CD4-positive, alpha-beta T cell treated with Interleukin-10 for 1 hour (primary cell): ENCODE results near the gene TMEM208.

ENCODE experiments used
- DNase-seq: peaks from one replicate; pipeline ENCODE4 v3.0.0-alpha.2; 2020

TMEM208 gene

GRCh38 chr16:67210069-67210937 is 16.6 kb upstream of the TMEM208 start:
- no peak for DNase-seq

DNA sequence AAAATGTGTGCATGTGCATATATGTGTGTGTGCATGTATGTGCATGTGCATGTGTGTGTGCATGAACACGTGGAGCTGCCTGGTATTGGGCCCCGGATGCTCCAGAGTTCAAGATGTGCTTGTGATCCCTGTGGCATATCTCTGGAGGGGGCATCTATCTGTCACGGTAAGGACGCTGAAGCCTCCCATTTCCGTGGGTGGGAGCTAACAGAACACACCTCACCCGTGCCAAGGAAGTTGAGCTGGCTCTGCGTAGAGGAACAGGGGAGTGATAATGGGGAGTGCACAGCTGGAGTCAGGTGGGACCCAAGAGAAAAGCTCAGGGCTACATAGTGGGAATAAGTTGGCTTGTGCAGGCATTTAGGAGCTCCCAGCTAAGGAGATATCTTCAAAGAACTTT is 15.3 kb upstream of the TMEM208 start:
- DNase-seq = no peak

- DNase-seq = no peak
These were observed 14.2 kb upstream of the TMEM208 start for GRCh38 chr16:67212766-67213165.

- no peak for DNase-seq
These were observed 13.5 kb upstream of the TMEM208 start for GRCh38 chr16:67213197-67214019.

- no peak for DNase-seq
These were observed 11.2 kb upstream of the TMEM208 start for GRCh38 chr16:67215706-67216105.

DNA sequence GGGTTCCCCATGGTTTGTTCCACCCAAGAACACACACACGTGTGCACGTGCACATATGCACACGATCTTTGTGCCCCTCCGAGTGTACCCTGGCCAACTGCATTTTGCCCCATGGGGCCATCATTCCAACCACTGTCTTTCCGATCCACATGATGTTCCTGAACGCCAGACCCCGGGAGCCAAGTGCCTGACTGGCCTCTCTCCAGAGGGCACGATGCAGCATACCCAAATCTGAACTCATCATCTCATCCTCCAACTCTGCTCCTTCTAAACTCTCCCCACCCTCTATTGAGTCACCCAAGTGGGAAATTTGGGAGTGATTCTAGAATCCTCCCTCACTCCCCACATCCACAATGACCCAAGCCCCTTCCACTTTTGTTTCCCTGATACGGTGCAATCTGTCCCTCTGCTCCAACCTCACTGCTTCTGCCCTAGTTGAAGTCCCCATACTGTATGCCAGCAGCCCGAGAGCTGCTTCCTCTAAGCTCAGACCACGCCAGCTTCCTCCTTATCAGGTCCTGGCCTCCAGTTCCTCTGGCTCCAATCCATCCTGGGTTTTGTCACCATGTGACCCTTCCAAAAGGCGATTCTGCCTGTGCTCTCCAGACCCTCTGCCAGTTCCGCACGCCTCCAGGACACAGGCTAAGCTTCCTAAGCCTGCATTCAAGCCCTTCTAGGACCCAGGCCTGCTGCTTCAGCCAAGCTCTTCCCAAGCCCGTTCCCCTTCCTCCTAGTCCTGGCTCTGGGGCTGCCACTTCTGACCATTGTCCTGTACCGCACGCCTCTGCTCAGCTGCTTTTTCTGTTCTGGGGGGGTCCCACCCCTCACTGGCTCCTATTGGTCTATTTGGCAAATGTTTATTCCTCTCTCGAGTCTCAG is 10.1 kb upstream of the TMEM208 start:
- no peak for DNase-seq

DNA sequence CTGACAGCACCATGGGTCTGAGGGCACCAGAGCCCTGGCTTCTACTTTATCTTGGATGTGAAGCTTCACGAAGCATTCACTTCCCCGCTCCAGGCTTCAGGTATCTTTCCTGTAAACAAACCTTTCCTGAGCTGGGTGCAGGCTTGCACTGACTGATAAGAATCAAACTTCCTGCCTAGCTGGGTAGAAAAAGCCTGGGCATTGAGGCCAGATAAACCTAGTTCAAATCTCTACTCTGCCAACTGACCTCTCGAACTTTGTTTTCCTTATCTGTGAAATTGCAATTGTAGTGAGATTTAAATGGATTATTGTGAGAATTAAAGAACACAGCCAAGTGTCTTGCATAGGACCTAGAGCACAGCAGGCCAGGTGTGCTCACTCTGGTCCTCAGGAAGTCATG is 2.9 kb upstream of the TMEM208 start:
- no peak for DNase-seq

GRCh38 chr16:67226295-67226803 is 581 bp upstream of the TMEM208 start:
- no peak for DNase-seq

GRCh38 chr16:67227567-67227921 is 614 bp downstream of the TMEM208 start:
- DNase-seq = no peak

DNA sequence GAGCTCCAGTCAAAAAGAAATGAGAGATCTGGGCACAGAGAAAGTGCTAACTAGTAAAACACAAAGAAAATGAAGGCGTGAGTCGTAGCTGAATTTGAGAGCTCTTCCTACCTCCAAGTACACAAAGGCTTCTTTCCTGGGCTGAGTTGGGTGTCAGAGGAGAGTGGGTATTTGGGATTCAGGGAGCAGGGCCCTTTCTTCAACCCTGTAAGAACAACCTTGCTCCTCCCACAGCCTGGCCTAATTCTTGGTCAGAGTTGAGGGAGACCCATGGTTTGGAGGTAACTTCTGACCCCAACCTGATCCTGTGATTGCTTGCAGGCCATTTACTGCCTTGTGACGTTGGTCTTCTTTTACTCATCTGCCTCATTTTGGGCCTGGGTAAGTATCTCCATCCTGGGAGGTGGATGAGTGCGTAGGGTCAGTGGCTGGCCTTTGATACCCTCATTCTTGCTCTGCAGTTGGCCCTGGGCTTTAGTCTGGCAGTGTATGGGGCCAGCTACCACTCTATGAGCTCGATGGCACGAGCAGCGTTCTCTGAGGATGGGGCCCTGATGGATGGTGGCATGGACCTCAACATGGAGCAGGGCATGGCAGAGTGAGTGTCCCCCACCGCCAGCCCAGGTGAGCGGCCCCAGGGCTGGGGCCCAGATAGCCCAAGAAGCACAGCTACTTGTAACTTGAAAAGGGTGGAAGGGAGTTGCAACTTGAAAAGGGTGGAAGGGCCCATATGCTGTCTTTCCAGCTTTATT is 1.3 kb downstream of the TMEM208 start:
- no peak for DNase-seq

DNA sequence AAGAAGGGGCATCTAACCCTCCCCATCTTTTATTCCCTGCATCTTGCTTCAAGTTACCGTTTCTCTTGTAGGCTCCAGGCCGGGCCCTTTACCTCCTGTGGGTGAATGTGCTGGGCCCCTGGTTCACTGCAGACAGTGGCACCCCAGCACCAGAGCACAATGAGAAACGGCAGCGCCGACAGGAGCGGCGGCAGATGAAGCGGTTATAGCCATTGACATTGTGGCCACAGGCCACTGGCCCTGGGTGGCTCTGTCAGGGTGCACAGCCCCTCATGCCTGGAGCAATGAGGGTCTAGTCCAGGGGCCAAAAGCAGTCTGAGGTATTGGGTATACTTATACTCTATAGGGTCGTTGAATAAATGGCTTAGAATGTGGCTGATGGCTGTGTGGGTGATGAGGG is 2.0 kb downstream of the TMEM208 start:
- DNase-seq = no peak

DNA sequence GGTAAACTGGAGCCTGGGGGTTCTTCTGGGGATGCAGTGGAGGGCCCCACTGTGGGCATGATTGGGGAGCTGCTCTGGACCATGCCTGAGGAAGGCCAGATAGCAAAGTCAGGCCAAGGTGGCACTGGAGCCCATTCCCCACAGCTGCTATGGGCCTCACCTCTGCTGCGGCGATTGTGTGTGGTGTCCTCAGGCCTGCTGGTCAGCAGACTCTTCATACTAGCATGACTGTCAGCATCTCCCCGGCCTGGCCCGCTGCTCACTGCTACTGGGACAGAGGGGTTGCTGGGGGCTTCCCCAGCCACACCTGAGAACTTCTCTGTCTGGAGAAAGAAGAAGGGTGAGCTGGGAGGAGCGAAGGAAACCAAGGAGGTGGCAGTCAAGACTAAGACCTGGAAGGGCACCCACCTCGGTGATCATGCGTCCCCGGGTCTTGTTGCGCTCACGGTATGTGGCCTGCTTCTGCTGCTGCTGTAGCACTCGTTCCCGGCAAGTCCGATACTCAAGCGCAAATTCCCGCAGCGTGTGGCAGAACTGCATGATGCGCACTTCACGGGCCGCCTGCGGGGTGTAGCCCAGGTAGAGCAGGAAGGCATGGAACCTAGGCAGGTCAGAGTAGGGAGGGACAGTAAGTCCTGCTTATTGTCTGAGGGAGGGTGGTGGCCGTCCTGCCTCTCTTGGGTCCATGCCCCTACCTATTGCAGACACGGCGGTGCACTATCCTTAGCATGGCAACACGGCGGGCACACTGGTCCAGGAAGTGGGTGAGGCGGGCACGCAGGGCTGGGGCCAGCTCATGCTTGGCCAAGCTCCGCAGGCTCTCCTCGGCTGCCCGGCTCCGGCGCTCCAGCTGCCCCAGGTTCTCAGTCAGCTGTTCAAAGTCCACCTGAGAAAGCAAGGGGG is 3.2 kb downstream of the TMEM208 start:
- DNase-seq = no peak

DNA sequence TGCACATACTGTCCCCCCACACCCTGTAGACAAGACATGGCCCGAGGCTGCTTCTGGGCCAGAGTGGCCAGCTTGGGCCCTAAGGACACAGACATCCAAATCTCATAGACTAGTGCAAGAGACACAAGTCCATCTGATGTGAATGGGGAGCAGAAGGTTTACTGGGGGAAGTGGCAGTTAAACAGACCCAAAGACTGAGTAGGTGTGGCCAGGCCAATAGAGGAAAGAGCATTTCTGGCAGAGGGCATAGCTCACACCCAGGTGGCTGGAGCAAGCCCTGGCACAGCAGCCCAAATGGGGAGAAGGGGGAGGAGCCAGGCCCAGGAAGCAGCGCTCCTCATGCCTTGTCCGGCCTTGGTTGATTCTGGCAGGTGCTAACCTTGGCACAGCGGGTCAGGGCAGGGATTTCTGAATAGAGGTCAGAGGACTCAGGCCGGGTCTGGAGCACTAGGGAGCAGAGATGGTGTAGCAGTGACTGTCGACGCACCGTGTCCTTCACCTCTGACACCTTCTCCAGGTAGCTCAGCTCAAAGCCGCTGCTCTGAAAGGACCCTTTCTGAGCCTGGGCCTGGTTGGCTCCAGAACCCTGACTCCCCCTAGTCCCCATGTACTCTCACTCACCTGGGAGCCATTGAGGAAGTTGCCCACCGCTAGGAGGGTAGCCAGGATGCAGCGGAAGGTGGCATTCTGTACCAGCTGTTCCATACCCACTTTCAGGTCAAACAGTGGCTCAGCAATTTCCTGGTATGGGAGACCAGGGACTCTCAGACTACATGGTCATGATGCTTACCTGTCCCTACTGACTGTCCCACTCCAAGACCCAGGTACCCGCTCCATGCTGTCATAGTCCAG is 4.1 kb downstream of the TMEM208 start:
- no peak for DNase-seq

- DNase-seq = no peak
These were observed 6.7 kb downstream of the TMEM208 start for GRCh38 chr16:67233596-67233995.

DNA sequence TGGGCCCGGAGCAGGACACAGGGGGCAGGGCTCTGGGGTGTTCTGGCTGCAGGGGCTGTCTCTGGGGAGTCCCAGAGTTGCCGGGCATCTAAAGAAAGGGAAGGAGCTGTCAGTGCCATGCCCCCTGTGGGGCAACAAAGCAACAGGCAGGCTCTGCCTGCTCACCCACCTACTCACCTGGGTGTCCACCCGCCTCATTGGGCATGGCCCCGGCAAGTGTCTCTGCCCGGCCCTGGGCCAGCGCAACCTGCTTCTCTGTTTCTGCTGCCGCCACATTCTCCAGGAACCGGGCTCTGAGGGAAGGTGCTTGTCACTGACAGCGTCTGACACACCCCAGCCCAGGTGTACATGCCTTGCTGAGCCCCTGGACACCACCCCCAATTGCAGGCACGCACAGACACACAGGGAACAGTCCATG is 7.3 kb downstream of the TMEM208 start:
- no peak for DNase-seq

- peak; percentile 77 for DNase-seq
These were observed 9.1 kb downstream of the TMEM208 start for GRCh38 chr16:67235816-67236562.

GRCh38 chr16:67236563-67237395 is 9.8 kb downstream of the TMEM208 start:
- DNase-seq = peak; percentile 87
